Measurements from ENCODE around the gene EPHA6.

EPHA6 gene

GRCh38 chr3:97694876-97695275 is 880.5 kb downstream of the EPHA6 start:
- no peak for TF ChIP-seq CTCF (conservative IDR thresholded peaks at IDR 0.05)
- H3K27ac ChIP-seq, result no peak overlapping the region

GRCh38 chr3:97698691-97699090 is 884.3 kb downstream of the EPHA6 start:
- TF ChIP-seq CTCF (conservative IDR thresholded peaks at IDR 0.05), result no peak
- H3K27ac ChIP-seq, result no peak overlapping the region

- no peak overlapping the region for H3K27ac ChIP-seq
- TF ChIP-seq CTCF (conservative IDR thresholded peaks at IDR 0.05), result no peak
These were observed 885.5 kb downstream of the EPHA6 start for GRCh38 chr3:97699889-97700288.

- TF ChIP-seq CTCF (conservative IDR thresholded peaks at IDR 0.05), result no peak
- H3K27ac ChIP-seq, result no peak overlapping the region
These were observed 891.4 kb downstream of the EPHA6 start for GRCh38 chr3:97705764-97706163.

GRCh38 chr3:97706226-97706625 is 891.8 kb downstream of the EPHA6 start:
- H3K27ac ChIP-seq, result no peak overlapping the region
- no peak for TF ChIP-seq CTCF (conservative IDR thresholded peaks at IDR 0.05)

GRCh38 chr3:97711654-97712053 is 897.3 kb downstream of the EPHA6 start:
- TF ChIP-seq CTCF (conservative IDR thresholded peaks at IDR 0.05), result no peak

GRCh38 chr3:97712919-97713318 is 898.5 kb downstream of the EPHA6 start:
- no peak overlapping the region for H3K27ac ChIP-seq

More at GRCh38 chr3:97711654-97712053, 897.3 kb downstream of the EPHA6 start:
- no peak overlapping the region for H3K27ac ChIP-seq

More at GRCh38 chr3:97712919-97713318, 898.5 kb downstream of the EPHA6 start:
- no peak for TF ChIP-seq CTCF (conservative IDR thresholded peaks at IDR 0.05)

Measured in VCaP (cell line).